Tongue (tissue), 2 donors: Measurements from ENCODE around the gene MX2. TPM values are rescaled to one million over a fixed set of nuclear protein-coding genes. Genes with fewer than 3 reads are reported as not detected.
"Not testable (repeated sequence)": the region's sequence is repeated elsewhere in the genome, so short reads cannot be mapped to it uniquely, and the experiment has no call there.

ENCODE experiments used
- DNase-seq: peaks from one replicate; pipeline ENCODE4 v3.0.0-alpha.2; 2015
- total RNA-seq: library from RNA; depleted of rRNA; stranded (reverse); fragments of >200 nt; gene quantifications from one replicate; pipeline ENCODE4 v1.2.3, GENCODE V29; 2014

The MX2 gene
- total RNA-seq, 1 donor from 2014 or later, result 8.7 TPM

DNA sequence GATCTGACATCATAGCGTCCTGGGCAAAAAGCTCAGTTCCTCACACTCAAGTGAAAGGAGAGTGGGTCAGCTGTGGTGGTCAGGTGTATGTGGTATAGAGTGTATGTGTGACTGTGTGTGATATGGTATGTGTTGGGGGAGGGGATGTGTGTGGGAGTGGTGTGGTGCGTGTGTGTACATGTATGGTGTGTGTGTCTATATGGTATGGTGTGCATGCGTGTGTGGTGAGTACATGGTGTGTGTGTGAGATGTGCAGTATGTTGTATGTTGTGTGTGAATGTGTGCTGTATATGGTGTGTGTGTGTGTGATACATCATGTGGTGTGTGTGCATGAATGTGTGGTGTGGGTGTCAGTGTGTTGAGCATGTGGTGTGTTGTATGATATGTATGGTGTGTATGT, 24.3 kb upstream of the MX2 start:
- no peak for DNase-seq

DNA sequence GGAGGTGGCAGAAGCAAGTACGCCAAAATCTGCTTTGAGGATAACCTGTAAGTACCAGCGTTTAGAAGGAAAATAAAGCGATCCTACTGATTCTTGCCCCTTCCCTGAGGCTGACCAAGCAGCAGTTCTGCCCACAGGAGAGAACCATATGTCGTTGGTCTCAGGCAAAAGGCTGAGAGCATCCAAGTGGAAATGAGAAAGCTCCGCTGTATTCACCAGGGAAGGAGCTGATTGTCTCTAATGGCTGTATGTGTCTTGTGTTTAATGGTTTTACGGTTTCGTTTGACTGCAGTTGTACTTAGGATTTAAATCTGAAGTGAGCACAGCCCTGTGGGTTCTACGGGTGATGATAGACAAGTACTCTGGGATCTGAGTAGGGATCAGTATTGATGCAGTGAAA, 23.4 kb upstream of the MX2 start:
- no peak for DNase-seq

DNA sequence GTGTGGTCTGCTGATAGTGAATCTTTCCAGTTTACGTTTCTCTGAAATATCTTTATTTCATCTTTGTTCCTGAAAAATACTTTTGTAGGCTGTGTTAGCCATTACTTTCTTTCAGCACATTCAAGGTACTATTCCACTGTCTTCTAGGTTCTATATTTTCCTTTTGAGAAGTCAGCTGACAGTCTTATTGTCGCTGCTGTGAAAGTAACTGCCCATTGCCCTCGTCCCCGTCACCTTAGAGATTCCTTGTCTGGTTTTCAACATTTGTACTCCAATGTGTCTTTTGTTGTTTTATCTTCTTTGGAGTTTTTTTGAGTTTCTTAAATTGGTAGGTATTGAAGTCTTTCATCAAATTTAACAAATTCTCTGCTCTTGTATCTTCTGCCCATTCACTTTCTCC, 19.8 kb upstream of the MX2 start:
- no peak for DNase-seq

DNA sequence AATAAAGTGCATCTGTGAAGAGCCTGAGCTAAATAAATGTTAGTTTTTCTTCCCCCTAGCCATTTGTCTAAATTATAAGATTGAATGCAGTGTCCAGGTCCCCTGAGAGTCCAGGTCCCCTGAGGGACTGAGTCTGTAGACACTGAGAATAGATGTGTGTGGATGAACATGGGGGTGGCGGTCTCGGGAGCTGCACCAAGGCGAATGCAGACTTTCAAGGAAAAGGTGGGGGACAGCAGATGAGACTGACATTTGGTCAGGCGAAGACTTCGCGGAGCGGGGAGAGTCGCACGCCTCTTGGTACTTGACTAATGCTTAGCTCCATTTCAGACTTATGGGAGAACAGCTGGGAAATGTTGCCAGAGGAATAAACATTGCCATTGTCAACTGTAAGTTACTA, 17.7 kb upstream of the MX2 start:
- DNase-seq, result no peak

DNA sequence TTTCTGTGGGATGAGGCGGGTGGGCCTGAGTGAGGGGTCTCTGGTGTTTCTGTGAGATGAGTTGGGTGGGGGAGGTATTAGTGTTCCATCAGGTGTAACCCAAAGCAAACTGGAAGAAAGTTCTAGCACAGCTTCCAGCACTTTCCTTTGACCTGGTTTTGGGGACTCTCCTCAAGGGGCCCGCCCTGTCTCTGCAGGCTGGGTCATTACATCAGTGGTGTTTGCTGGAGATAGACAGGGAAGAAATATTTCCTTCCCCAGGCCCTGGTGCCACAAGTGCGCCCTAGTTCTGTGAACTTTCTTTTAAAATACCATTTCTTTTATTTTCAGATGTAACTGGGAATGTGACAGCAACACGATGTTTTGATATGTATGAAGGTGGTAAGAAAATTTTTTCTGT, 16.5 kb upstream of the MX2 start:
- no peak for DNase-seq

DNA sequence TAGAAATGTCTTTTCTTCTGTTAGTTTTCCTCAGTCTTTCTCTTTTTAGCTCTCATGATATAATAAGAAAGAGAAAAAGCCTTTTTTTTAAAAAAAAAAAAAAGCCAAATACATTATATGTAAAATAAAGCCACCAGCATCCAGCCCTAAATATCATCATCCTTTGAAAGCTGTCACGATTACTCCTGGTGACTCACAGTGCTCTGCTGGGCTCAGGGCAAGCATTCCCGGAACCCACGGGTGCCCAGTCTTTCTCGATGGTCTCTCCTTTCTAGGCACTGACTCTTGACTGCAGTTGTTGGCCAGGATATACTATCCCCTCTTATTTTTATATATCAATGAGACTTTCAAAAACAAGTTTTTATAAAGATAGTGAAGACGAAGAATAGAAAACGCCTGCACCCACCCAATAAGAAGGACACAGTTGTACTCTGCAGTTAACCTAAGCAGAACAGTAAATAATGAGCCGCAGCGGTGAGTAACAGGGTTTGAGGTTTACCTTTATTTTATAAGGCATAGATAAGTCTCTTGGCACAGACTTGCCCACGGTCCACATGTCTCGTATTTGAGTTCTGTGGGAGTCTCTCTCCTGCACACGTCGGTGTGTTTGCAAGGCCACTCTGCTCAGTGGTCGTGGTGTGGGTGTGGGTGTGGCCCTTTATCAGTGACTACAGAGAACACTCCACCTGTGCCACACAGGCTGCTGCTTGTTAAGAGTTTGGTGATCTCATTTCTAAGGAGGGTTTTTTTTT, 15.7 kb upstream of the MX2 start:
- no peak for DNase-seq

DNA sequence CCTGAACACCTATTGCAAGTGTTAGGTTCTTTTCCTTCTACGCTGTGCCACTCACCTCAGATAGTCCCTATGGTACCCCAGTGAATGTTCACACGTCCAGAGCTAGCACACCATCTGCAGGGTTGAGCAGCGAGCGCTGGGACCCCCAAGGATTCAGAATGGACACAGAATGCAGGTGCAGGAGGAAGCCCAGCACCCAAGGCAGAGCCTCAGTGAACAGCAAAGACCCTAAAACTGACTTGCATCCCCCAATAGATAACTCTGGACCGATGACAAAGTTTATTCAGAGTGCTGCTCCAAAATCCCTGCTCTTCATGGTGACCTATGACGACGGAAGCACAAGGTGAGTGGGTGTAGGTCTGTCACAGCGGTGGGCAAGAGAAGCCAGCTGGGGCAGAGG, 15.1 kb upstream of the MX2 start:
- DNase-seq, result no peak

DNA sequence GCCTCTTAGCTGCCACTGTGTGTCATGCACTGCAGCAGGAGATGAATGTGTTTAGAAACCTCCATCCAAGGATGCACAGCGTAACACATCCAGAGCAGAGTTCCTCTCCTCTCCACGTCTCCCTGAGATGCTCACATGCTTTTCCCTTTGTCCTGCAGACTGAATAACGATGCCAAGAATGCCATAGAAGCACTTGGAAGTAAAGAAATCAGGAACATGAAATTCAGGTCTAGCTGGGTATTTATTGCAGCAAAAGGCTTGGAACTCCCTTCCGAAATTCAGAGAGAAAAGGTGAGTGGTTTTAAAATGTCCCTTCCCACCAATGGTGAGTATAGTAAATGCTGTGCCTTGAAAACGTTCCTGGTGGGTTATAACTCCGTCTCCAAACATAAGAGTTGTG, 13.4 kb upstream of the MX2 start:
- no peak for DNase-seq

DNA sequence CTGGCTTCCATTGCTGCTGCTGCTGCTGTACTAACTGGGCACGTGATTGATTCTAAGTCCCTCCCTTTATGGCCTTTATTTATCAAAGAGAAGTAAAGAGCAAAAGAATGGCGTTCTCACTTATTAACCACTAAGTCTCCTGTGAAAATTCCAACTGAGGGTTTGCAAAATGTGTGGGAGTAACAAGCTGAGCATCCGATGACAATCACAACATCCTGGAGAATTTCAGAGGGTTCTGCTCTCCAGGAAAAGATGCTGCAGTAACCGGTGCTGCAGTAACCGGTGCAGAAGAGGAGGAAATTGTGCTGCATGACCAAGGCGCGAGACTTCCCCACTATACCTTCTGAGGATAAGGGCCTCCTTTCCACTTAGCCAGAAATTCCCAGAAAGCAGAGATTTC, 12.7 kb upstream of the MX2 start:
- DNase-seq, result no peak

DNA sequence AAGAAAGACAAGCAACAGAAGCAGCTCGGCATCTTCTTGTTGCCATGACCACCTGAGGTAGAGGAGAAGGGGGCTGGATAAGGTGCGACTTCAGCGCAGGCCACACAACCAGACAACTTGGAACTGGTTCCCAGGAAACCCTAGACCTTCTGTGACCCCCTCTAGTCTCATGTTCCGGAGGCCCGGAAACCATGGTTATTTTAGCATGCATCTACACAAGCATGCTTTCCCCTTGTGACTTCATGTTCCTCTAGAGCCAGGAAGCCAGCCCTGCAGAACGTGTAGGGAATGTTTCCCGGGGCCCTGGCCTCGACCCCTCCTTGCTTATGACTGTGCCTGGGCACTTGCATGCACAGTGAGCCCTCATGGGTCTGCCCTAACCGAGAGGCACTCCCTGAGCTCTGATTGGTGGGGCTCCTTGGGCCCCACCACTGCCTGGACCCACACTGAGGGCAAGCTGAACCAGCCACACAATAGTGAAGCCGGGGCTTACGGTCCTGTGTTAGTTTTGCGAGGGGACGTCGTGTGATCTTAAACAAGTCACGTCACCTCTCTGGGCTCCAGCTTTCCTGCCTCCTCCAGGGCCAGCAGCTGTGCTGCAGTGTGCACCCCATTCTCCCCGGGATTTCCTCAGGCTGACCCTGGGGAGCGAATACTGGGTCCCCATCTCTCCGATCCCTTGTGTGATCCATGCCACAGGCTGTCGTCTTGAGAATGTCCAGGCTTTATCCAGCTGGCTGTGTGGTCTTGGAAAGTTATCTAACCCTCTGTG, 12.0 kb upstream of the MX2 start:
- no peak for DNase-seq

DNA sequence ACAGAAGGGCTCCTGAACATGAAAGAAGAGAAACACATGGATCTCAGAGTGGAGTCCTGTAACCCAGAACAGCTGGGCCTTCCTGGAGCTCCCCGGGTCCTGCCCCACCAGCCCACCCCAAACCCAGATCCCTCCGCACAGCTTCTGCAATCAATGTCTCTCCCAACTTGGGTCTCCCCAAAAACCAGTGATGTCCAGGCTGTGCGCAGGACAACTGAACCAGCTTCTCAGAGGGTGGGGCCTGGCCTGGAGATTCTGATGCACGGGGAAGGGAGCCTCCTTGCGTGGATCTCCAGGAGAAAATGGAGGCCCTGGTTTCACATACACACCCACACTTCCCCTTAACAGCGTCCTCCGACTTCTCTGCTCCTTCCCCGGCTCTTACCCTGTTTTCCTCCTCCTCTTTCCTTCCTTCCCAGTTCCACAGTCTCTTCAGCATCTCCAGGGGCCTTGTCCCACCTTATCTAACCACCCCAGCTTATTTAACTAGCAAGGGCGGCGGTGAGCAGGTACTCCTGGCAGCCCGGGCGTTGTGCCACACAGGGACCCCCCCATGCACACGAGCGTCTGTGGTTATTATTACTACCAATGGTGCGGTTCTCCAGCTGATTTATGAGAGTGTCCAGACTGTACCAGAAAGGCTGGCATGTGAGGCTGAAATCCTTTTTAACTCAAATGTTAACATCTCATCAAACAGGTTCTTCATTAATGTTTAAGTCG, 11.2 kb upstream of the MX2 start:
- no peak for DNase-seq

DNA sequence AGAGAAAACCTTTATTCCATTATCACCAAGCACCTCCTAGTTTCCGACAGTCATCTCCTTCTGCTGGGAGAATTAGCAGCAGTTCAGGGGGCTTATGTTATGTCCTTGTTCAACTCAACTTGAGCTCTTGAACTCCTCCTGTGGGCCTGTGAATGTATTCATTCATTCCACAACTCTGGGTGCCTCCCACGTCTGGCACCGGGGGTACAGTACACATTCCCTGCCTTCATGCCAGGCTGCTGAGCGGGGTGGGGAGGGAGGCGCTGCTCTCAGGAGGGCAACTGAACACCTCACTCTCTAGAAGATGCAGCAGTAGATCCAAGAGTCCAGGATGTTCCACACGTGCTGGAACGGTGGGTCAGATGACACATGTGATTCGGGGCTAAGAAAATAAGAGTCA, 4.3 kb upstream of the MX2 start:
- DNase-seq, result no peak

DNA sequence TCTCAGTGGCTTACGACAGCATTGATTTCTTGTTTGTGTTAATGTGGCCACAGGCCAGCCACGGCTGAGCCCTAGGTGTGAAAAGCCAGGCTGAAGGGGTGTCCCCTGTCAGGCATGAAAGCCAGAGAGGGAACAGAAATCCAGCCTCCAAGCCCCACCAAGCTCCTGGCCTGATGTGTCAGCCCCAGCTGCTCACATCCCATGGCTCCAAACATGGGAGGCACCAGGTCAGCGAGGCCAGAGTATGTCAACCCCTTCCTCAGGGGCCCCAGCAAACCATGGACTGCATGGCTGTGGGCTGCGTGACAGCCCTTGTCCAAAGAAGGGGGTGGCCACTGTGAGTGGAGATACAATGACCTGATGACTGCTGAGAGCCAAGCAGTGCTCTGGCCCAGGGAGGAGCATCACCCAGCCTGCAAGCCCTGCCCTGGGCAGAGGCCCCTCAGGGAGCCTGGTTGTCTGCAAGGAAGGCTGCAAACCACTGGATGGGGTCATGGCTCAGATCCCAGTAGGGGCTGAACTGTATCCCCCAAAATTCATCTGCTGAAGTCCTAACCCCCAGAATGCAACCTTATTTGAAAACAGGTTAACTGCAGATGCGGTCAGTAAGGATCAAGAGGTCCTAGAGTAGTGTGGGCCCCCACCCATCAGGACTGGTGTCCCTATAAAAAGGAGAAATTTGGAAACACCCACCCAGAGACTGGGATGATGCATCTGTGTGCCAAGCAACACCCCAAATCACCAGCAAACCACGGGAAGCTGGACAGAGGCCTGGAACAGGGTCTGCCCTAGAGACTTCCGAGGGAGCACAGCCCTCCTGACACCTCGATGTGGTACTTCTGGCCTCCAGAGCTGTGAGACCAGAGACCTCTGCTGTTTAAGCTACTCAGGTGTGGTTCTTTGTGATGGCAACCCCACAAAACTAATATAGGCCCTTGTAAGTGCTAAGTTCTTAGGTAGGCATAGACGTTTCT, 3.3 kb upstream of the MX2 start:
- DNase-seq, result no peak

DNA sequence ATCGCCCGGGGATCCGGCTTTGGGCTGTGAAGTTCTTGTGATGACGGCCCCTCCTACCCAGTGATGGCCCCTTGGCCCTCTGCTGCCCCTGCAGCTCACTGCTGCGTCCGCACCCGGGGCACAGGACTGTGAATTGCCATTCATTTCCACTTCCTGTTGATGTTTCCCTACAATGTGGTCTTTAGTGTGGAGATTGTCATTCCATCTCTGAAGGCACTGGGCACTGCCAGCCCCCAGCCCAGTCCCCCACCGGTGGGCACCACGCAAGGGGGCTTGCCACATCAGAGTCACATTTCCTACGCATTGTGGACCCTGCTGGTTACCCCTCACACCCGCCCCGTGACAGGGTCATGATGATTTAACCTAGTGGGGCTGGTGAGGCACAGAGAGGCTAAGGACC, 2.5 kb upstream of the MX2 start:
- DNase-seq, result no peak

DNA sequence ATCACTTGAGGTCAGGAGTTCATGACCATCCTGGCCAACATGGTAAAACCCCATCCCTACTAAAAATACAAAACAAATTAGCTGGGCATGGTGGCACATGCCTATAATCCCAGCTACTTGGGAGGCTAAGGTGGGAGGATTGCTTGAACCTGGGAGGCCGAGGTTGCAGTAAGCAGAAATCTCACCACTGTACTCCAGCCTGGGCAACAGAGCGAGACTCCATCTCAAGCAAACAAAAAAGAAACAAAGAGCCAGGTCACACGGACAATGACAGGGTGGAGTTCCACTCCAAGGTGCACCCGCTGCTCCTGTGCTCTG, 2.1 kb upstream of the MX2 start:
- DNase-seq, result not testable (repeated sequence)

DNA sequence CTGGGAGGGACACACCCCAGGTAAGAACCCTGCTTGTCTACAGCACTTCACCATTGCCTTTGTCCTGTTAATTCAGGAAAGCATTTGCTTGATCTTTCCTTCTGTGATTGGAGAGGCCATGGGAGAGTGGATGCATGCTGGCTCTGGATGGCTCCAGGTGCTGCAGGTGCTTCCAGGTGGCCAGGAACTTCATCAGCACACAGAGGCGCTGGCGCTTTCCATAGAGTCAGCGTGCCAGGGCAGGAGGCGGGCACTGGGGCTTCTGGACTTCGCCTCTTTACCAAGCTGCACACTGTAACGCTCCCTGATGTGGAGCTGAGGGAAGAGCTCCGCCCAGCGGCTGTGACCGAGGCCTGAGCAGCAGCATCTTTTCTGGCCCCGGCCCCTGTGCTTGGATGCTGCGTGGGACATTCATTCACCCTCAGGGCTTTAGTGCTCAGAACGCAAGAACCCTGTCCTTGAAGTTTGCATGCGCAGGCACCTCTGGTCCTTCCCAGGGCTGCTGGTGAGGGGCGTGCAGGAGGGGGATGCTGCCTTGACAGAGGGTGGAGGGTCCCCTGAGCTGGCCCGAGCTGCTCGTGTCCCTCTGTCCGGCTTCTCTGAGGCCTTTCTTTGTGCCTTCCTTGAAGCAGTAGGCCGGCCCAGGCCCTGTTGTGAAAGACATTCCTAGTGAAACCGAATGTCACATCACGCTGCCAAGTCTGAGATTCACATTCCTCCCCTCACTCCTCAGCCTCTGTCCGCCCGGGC, 1.6 kb upstream of the MX2 start:
- DNase-seq, result peak; percentile 41

DNA sequence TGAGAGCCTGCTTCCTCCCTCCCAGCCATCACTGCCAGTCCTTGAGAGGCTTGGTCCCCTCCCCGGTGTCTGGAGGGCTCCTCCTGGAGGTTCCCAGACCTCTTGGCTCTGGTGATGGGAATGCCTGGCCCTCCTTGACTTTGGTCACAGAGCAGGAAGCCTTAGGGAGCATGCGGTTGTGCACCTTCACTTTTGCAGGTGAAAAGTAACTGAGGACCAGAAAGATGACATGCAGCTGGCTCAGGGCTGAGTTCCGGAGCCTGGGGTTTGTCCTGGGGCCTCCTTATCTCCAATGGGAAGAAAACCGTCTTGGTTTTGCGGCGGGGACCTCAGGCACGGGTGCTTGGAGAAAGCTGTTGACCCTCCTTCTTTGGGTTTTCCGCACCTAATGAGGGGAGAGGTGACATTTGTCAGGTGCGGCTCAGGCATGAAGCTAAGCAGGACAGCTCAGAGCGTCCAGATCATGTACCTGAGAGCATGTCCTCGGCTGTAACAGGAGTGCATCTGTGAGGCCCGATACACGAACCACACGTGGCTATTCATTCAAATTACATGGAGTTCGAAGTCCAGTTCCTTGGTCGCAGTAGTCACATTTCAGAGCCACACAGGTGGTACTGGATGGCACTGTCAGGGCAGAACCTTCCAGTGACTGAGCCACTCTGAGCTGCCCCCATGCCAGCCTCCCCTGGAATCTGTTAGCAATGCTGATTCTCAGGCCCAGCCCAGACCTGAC, 608 bp upstream of the MX2 start:
- no peak for DNase-seq

DNA sequence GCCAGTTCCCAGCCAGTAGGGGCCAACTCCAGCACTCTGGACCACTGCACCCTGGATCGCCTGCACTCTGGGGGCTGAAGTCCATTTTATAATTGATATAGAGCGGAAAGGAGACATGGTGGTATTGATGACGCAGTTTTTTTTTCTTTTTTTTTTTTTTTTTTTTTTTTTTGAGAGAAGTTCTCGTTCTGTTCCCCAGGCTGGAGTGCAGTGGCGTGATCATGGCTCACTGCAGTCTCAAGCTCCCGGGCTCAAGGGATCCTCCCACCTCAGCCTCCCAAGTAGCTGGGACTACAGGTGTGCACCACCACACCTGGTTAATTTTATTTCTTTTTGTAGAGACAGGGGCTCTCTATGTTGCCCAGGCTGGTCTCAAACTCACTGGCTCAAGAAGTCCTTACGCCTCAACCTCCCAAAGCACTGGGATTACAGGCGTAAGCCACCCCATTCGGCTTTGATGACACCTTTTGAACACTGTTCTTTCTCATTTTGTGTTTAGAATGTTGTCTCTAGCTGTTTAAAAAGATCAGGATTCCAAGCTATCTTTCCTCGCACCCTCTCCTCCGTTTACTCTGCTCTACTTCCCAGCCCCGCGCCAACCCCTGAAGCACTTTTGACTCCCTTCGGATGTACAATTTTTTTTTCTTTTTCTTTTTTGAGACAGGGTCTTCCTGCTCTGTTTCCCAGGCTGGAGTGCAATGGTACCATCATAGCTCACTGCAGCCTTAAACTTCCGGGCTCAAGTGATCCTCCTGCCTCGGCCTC, 960 bp downstream of the MX2 start:
- DNase-seq, result no peak

DNA sequence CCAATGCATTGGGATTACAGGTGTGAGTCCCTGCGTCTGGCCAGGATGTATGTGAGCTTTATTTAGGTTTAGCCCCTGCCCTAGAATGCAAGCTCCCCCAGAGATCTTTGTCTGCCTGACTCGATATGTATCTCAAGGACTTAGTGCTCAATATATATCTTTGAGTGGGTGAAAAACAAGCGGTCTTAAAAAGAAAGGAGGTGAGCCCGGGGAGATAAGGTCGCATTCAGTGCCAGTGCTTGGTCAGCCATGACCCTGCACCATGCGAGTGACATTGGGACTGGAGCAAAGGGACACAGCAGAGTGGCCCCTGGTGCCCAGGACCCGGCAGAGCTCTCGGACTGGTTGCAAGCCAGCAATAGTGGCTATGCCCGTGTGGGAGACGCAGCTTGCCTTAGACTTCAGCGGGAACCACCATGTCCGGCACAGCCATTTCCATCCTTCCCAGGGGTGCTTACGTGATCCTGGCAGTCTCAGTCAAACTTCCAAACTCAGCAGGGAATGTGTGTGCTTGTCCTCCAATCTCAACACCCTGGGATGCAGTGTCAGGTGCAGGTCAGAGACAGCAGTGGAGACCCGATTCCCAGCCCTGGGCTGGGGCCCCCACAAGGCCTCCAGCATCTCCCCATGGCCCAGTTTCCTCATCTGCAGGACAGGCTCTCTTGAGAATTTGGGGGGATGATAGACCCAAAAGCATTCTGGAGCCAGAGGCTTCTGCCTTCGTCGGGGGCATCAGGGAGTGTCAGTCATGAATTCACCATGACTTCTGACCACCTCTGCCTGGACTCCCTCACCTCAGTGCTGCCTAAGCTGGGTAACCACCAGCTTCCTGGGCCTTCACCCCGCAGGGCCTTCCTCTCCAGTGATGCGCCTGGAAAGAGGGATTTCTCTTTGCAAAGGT, 1.8 kb downstream of the MX2 start:
- DNase-seq, result no peak
